Stimulated activated CD4-positive, alpha-beta T cell treated with anti-CD3 and anti-CD28 coated beads, Interleukin-4, amount 100 ng/mL, for 24 hours (primary cell): ENCODE measurements around the gene SCGB1C1.
A peak's percentile ranks its signal among the peaks of the same experiment; 100 is the strongest.
"Not testable (repeated sequence)": the region's sequence is repeated elsewhere in the genome, so short reads cannot be mapped to it uniquely, and the experiment has no call there.

Experiments used
- DNase-seq: peaks from one replicate; pipeline ENCODE4 v3.0.0-alpha.2; 2020

The SCGB1C1 gene

GRCh38 chr11:218815-219593 is 26.1 kb downstream of the SCGB1C1 start:
- DNase-seq, result no peak

- not testable (repeated sequence) for DNase-seq
Observed at GRCh38 chr11:220641-221215, 27.9 kb downstream of the SCGB1C1 start.

- no peak for DNase-seq
Observed at GRCh38 chr11:221539-221938, 28.7 kb downstream of the SCGB1C1 start.

GRCh38 chr11:221998-222789 is 29.3 kb downstream of the SCGB1C1 start:
- DNase-seq, result no peak

- DNase-seq, result no peak
Observed at GRCh38 chr11:223026-223789, 30.3 kb downstream of the SCGB1C1 start.

GRCh38 chr11:223884-224283 is 31.0 kb downstream of the SCGB1C1 start:
- no peak for DNase-seq

- DNase-seq, result no peak
Observed at GRCh38 chr11:224424-224823, 31.5 kb downstream of the SCGB1C1 start.

- DNase-seq, result no peak
Observed at GRCh38 chr11:225734-226453, 33.0 kb downstream of the SCGB1C1 start.

GRCh38 chr11:227824-228379 is 35.0 kb downstream of the SCGB1C1 start:
- no peak for DNase-seq

GRCh38 chr11:230431-230830 is 37.6 kb downstream of the SCGB1C1 start:
- no peak for DNase-seq

DNA sequence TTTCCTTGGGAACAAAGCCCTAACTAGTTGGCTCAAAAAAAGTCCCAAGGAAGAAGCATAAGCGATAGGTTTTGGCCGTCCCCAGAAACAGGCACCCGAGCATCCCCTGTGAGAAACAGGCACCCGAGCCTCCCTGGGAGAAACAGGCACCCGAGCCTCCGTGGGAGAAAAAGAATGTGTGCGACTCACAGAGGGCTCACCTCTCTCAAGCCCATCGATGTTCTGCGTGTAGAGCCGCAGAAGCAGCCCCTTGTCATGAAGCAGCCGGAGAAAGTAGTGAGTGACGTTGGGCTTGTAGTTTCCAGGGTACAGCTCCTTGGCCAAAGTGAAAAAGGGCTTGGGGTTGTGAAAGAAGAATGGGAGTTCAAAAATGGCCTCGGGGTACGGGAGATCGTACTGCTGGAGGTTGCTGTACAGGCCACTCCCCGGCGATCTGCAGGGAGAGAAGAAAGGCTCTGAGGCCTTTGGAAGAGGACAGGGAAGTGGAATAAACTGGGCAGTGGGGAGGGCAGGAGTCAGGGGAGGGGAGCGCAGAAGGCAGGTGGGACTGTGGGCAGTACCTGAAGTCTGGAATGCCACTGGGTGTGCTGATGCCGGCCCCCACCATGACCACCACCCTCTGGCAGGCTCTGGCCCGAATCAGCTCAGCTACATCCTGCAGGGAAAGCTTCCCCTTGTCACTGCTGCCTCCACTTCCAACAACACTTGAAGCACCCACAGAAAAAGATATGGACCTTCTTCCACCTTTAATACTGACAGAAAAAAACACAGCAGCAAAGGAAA is 40.1 kb downstream of the SCGB1C1 start:
- DNase-seq, result no peak

DNA sequence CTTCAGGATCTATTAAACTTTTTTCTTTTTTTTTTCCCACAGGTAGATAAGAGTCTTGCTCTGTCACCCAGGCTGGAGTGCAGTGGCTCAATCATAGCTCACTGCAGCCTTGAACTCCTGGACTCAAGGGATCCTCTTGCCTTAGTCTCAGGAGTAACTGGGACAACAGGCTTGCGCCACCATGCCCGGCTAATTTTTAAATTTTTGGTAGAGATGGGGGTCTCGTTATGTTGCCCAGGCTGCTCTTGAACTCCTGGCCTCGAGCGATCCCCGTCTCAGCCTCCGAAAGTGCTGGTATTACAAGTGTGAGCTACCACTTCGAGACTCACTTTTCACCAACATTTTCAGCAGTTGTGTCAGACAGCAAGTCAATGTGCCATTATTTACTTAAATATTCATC is 42.3 kb downstream of the SCGB1C1 start:
- DNase-seq, result no peak

GRCh38 chr11:235609-235996 is 42.7 kb downstream of the SCGB1C1 start:
- peak; percentile 84 for DNase-seq

DNA sequence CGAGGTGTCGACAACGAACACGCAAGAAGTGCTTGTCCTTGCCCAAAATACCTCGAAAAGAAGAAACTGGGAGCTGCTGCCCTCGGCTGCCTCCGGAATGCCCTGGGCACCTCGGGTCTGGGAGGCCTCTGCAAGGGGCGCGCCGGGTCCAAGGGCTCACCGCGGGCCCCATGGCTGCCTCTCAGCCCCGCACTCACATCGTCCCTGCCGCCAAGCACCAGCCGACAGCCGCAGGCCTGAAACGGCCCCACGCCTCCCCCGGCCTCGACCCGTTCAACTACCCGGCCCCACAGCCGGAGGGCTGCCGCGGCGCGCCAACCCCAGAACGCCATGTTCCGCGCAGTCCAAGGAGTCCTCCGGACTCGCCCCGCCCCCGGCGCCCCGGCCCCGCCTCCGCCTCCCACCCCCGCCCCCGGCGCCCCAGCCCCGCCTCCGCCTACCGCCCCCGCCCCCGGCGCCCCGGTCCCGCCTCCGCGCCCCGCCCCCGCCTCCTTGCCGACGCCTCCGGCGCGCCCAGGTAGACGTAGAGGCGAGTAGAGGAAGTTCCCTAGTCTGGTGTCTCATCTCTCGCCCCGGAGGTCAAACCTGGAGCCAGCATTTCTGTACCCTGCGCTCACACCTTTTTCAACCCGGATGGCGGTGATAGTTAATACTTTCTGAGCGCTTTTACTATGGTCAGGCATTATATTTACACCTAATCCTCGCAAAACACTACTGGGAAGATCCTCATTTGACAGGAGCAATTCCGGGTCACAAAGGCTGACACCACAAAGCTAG is 43.3 kb downstream of the SCGB1C1 start, which contains the start of gene SIRT3:
Gene SIRT3, minus strand, starts transcription at position 346 of the 777 bp plus-strand sequence. Its CDS starts 14 bp downstream, at position 332.
- DNase-seq, result peak; percentile 79

- DNase-seq, result peak; percentile 92
Observed at GRCh38 chr11:236774-237767, 44.2 kb downstream of the SCGB1C1 start, which contains the start of gene PSMD13. Gene PSMD13 (plus strand): TSS chr11:236976. CDS start chr11:237050, 74 bp downstream.

DNA sequence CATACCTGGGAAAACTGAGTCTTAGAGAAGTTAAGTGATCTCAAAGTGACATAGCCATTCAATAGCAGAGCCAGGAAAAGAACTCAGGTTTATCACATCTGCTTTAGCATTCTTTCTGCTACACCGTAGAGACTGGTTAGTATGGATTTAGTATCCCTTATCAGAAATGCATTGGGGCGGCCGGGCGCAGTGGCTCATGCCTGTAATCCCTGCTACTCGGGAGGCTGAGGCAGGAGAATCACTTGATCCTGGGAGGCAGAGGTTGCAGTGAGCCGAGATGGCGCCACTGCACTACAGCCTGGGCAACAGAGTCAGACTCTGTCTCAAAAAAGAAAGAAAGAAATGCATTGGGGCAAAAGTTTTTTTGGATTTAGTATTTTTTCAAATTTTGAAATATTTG is 45.5 kb downstream of the SCGB1C1 start:
- DNase-seq, result not testable (repeated sequence)

GRCh38 chr11:240315-240714 is 47.4 kb downstream of the SCGB1C1 start:
- DNase-seq, result no peak

DNA sequence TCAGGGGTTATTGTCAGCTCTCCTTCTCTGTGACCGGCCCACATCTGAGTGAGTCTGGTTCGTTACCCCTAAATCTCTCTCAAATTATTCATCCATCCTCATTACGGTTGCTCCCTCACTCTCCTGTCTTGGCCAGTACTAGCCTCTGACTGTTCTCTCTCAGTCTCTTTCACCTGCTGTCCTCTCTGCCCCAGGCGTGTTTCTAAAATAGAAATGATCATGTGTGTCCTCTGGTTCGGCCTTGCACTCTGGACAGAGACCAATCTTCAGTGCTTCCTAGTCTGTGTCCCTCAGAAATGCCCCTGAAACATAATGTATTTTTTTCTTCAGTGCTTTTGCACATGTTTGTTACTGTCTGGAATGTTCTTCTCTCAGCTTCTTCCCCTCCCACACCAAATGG is 48.8 kb downstream of the SCGB1C1 start:
- no peak for DNase-seq
